K562 (cell line): ENCODE results near the gene SCIN. TPM values are rescaled to one million over a fixed set of nuclear protein-coding genes. Genes with fewer than 3 reads are reported as not detected.
A peak's percentile ranks its signal among the peaks of the same experiment; 100 is the strongest.

Source experiments
- CSDE1 ChIP-seq, 2 experiments: fragments of 450-650 bp; IDR thresholded peaks; 2 replicates each; pipeline ENCODE4 v1.6.1; 2016; ENCODE audit warnings: mild to moderate bottlenecking in 1 of 2
- KDM4B ChIP-seq, 2 experiments: fragments of 450-650 bp in 1 of 2; sonication (generic) in 1 of 2; IDR thresholded peaks; 2 replicates each; pipeline ENCODE4 v1.6.1; 2016 to 2017; ENCODE audit warnings: borderline replicate concordance in 2 of 2, antibody characterized with exemption in 1 of 2, low read depth in 1 of 2, mild to moderate bottlenecking in 1 of 2
- PBX2 ChIP-seq, 2 experiments: IDR thresholded peaks in 1 of 2; conservative IDR thresholded peaks in 1 of 2; 2 replicates each; pipeline ENCODE4 v1.6.1; 2016; ENCODE audit warnings: low read depth in 2 of 2, mild to moderate bottlenecking in 1 of 2, missing compliant biosample characterization in 1 of 2, missing genetic modification characterization in 1 of 2, moderate library complexity in 1 of 2
- SMARCA4 ChIP-seq: fragments of 450-650 bp; IDR thresholded peaks from 2 replicates; pipeline ENCODE4 v1.6.1; 2016
- SPI1 ChIP-seq: IDR thresholded peaks from 2 replicates; pipeline ENCODE4 v1.6.1; 2011; ENCODE audit warnings: low read depth, low read length, control low read depth, borderline replicate concordance
- TRIM24 ChIP-seq, 2 experiments: fragments of 450-650 bp; IDR thresholded peaks; 2 replicates each; pipeline ENCODE4 v1.6.1; 2016
- ZKSCAN3 ChIP-seq: fragments of 250-450 bp; sonication (Bioruptor Pico); IDR thresholded peaks from 2 replicates; pipeline ENCODE4 v1.4.0; 2020
- ZNF3 ChIP-seq: fragments of 250-450 bp; sonication (Bioruptor Pico); IDR thresholded peaks from 2 replicates; pipeline ENCODE4 v1.5.0; 2021; ENCODE audit warnings: mild to moderate bottlenecking, moderate library complexity
- ZNF717 ChIP-seq: fragments of 250-450 bp; sonication (Bioruptor Pico); IDR thresholded peaks from 2 replicates; pipeline ENCODE4 v1.5.0; 2021
- polyA plus RNA-seq, 8 experiments: library from polyadenylated mRNA; depleted of rRNA in 4 of 8; stranded (reverse) in 5 of 8; unstranded in 3 of 8; fragments of >200 nt; fragmentation: Nextera tagmentation in 2 of 8; fragmentation: Illumina TruSeq in 1 of 8; extraction: Ambion mirVana in 2 of 8; extraction: Trizol in 1 of 8; gene quantifications; 2 replicates each; pipeline versions ENCODE4 v1.2.1 to v1.2.3, GENCODE V29; 2011 to 2014; ENCODE audit warnings: inconsistent platforms in 1 of 8, missing spikeins in 1 of 8
- total RNA-seq, 7 experiments: library from RNA; depleted of rRNA in 6 of 7; stranded (reverse); fragments of >200 nt in 6 of 7; fragmentation: Illumina TruSeq in 2 of 7; extraction: Trizol in 2 of 7; gene quantifications; 2 replicates each; pipeline versions ENCODE4 v1.2.1 to v1.2.3, GENCODE V29; 2011 to 2021; ENCODE audit warnings: low replicate concordance in 1 of 7
- TF ChIP-seq, protein P1 (sequence below): fragments of 450-650 bp; IDR thresholded peaks from 2 replicates; pipeline ENCODE4 v1.6.1; 2016; ENCODE audit warnings: mild to moderate bottlenecking, moderate library complexity
- TF ChIP-seq, protein P2 (sequence below): fragments of 250-450 bp; sonication (Bioruptor Pico); IDR thresholded peaks from 2 replicates; pipeline ENCODE4 v1.4.0; 2020; ENCODE audit warnings: mild to moderate bottlenecking, moderate library complexity

The SCIN gene
- total and polyA plus RNA-seq, 9 of the 15 experiments (the other 6 are each of a cell fraction or from before 2014, with no cell fraction given) = 0.67 to 18.2 (median 10.6) TPM

GRCh38 chr7:12584930-12585329 lies 14.4 kb downstream of the SCIN start (continued):
- TF ChIP-seq PBX2 (CRISPR knock-in tag; IDR thresholded peaks at IDR 0.05; ENCODE audit: low read depth) (no peak), PBX2 (tag; conservative IDR thresholded peaks at IDR 0.05; ENCODE audit: low read depth) (no peak), ZNF3 (CRISPR knock-in tag) (no peak), ZKSCAN3 (CRISPR knock-in tag) (no peak), SMARCA4 (0 out of 2 replicates have a peak, but pooled peaks have one; percentile 49), KDM4B (IDR thresholded peaks at IDR 0.05; ENCODE audit: borderline replicate concordance in 2 of 2, low read depth in 1 of 2) (no peak), ZNF717 (CRISPR knock-in tag) (no peak), SPI1 (peak; percentile 99), CSDE1 (IDR thresholded peaks at IDR 0.05) (no peak), TRIM24 (IDR thresholded peaks at IDR 0.05) (no peak)
- TF ChIP-seq, protein P1, sequence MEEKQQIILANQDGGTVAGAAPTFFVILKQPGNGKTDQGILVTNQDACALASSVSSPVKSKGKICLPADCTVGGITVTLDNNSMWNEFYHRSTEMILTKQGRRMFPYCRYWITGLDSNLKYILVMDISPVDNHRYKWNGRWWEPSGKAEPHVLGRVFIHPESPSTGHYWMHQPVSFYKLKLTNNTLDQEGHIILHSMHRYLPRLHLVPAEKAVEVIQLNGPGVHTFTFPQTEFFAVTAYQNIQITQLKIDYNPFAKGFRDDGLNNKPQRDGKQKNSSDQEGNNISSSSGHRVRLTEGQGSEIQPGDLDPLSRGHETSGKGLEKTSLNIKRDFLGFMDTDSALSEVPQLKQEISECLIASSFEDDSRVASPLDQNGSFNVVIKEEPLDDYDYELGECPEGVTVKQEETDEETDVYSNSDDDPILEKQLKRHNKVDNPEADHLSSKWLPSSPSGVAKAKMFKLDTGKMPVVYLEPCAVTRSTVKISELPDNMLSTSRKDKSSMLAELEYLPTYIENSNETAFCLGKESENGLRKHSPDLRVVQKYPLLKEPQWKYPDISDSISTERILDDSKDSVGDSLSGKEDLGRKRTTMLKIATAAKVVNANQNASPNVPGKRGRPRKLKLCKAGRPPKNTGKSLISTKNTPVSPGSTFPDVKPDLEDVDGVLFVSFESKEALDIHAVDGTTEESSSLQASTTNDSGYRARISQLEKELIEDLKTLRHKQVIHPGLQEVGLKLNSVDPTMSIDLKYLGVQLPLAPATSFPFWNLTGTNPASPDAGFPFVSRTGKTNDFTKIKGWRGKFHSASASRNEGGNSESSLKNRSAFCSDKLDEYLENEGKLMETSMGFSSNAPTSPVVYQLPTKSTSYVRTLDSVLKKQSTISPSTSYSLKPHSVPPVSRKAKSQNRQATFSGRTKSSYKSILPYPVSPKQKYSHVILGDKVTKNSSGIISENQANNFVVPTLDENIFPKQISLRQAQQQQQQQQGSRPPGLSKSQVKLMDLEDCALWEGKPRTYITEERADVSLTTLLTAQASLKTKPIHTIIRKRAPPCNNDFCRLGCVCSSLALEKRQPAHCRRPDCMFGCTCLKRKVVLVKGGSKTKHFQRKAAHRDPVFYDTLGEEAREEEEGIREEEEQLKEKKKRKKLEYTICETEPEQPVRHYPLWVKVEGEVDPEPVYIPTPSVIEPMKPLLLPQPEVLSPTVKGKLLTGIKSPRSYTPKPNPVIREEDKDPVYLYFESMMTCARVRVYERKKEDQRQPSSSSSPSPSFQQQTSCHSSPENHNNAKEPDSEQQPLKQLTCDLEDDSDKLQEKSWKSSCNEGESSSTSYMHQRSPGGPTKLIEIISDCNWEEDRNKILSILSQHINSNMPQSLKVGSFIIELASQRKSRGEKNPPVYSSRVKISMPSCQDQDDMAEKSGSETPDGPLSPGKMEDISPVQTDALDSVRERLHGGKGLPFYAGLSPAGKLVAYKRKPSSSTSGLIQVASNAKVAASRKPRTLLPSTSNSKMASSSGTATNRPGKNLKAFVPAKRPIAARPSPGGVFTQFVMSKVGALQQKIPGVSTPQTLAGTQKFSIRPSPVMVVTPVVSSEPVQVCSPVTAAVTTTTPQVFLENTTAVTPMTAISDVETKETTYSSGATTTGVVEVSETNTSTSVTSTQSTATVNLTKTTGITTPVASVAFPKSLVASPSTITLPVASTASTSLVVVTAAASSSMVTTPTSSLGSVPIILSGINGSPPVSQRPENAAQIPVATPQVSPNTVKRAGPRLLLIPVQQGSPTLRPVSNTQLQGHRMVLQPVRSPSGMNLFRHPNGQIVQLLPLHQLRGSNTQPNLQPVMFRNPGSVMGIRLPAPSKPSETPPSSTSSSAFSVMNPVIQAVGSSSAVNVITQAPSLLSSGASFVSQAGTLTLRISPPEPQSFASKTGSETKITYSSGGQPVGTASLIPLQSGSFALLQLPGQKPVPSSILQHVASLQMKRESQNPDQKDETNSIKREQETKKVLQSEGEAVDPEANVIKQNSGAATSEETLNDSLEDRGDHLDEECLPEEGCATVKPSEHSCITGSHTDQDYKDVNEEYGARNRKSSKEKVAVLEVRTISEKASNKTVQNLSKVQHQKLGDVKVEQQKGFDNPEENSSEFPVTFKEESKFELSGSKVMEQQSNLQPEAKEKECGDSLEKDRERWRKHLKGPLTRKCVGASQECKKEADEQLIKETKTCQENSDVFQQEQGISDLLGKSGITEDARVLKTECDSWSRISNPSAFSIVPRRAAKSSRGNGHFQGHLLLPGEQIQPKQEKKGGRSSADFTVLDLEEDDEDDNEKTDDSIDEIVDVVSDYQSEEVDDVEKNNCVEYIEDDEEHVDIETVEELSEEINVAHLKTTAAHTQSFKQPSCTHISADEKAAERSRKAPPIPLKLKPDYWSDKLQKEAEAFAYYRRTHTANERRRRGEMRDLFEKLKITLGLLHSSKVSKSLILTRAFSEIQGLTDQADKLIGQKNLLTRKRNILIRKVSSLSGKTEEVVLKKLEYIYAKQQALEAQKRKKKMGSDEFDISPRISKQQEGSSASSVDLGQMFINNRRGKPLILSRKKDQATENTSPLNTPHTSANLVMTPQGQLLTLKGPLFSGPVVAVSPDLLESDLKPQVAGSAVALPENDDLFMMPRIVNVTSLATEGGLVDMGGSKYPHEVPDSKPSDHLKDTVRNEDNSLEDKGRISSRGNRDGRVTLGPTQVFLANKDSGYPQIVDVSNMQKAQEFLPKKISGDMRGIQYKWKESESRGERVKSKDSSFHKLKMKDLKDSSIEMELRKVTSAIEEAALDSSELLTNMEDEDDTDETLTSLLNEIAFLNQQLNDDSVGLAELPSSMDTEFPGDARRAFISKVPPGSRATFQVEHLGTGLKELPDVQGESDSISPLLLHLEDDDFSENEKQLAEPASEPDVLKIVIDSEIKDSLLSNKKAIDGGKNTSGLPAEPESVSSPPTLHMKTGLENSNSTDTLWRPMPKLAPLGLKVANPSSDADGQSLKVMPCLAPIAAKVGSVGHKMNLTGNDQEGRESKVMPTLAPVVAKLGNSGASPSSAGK = peak; percentile 61
- TF ChIP-seq, protein P2, sequence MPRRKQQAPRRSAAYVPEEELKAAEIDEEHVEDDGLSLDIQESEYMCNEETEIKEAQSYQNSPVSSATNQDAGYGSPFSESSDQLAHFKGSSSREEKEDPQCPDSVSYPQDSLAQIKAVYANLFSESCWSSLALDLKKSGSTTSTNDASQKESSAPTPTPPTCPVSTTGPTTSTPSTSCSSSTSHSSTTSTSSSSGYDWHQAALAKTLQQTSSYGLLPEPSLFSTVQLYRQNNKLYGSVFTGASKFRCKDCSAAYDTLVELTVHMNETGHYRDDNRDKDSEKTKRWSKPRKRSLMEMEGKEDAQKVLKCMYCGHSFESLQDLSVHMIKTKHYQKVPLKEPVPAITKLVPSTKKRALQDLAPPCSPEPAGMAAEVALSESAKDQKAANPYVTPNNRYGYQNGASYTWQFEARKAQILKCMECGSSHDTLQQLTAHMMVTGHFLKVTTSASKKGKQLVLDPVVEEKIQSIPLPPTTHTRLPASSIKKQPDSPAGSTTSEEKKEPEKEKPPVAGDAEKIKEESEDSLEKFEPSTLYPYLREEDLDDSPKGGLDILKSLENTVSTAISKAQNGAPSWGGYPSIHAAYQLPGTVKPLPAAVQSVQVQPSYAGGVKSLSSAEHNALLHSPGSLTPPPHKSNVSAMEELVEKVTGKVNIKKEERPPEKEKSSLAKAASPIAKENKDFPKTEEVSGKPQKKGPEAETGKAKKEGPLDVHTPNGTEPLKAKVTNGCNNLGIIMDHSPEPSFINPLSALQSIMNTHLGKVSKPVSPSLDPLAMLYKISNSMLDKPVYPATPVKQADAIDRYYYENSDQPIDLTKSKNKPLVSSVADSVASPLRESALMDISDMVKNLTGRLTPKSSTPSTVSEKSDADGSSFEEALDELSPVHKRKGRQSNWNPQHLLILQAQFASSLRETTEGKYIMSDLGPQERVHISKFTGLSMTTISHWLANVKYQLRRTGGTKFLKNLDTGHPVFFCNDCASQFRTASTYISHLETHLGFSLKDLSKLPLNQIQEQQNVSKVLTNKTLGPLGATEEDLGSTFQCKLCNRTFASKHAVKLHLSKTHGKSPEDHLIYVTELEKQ = no peak
